Measurements from ENCODE around the gene RAPGEF4.

RAPGEF4 gene

GRCh38 chr2:172846551-172846950 lies 110.9 kb downstream of the RAPGEF4 start:
- Histone ChIP-seq H3K4me2 (ENCODE audit: insufficient read depth, low read length, poor library complexity, severe bottlenecking) (no peak overlapping the region), H3K9ac (ENCODE audit: low read depth, low read length, poor library complexity) (no peak overlapping the region), H3K27me3 (ENCODE audit: control insufficient read depth in 3 of 3, insufficient read depth in 3 of 3, low read depth in 1 of 3, low read length in 3 of 3) (no peaks in the 10 kb centered on the region), H3K27ac (replicated peaks; ENCODE audit: low read length) (no peak overlapping the region), H3K36me3 (replicated peaks in 1 of 2; ENCODE audit: control insufficient read depth in 2 of 2, insufficient read depth in 2 of 2, low read length in 2 of 2) (no peaks in the 10 kb centered on the region), H3K18ac (ENCODE audit: low read length) (no peak overlapping the region), H3K9me3 (replicated peaks in 1 of 2; ENCODE audit: control insufficient read depth in 2 of 2, insufficient read depth in 1 of 2, low read depth in 1 of 2, low read length in 2 of 2) (no peaks in the 10 kb centered on the region), H3K4ac (ENCODE audit: low read length) (no peak overlapping the region), H2AFZ (ENCODE audit: low read length) (no peak overlapping the region), H4K8ac (ENCODE audit: low read depth, low read length) (no peak overlapping the region), H2AK5ac (ENCODE audit: low read depth, low read length) (no peak overlapping the region), H2BK120ac (ENCODE audit: low read depth, low read length) (no peak overlapping the region), H3K23ac (ENCODE audit: low read depth, low read length, poor library complexity) (no peak overlapping the region), H2BK5ac (ENCODE audit: low read length) (no peak overlapping the region), H2BK12ac (ENCODE audit: low read length) (no peak overlapping the region), H4K91ac (ENCODE audit: low read depth, low read length, poor library complexity) (no peak overlapping the region), H3K4me3 (ENCODE audit: low read length in 2 of 2) (no peak overlapping the region), H3K79me1 (ENCODE audit: low read depth, low read length) (no peaks in the 10 kb centered on the region), H3K14ac (ENCODE audit: low read length) (no peak overlapping the region), H3K4me1 (ENCODE audit: control insufficient read depth in 2 of 2, insufficient read depth in 1 of 2, low read depth in 1 of 2, low read length in 2 of 2) (no peaks in the 10 kb centered on the region), H2BK15ac (ENCODE audit: low read length) (no peak overlapping the region)
- WGBS, 2 donors (ENCODE audit: extremely low coverage in 2 of 2, insufficient read length in 2 of 2, insufficient replicate concordance in 1 of 2) = no CpG with 5 or more reads among the region's 5 CpGs
- DNase-seq (ENCODE audit: low spot score) = no peak

GRCh38 chr2:172847188-172847587 lies 111.5 kb downstream of the RAPGEF4 start:
- no peaks in the 10 kb centered on the region for H3K36me3 ChIP-seq (replicated peaks in 1 of 2; ENCODE audit: control insufficient read depth in 2 of 2, insufficient read depth in 2 of 2, low read length in 2 of 2)
- H2BK15ac ChIP-seq (ENCODE audit: low read length) = no peak overlapping the region
- H2AFZ ChIP-seq (ENCODE audit: low read length) = no peak overlapping the region
- WGBS, 2 donors (ENCODE audit: extremely low coverage in 2 of 2, insufficient read length in 2 of 2, insufficient replicate concordance in 1 of 2) = no CpG with 5 or more reads among the region's 5 CpGs
- no peak overlapping the region for H2AK5ac ChIP-seq (ENCODE audit: low read depth, low read length)
- H3K4me1 ChIP-seq (ENCODE audit: control insufficient read depth in 2 of 2, insufficient read depth in 1 of 2, low read depth in 1 of 2, low read length in 2 of 2) = no peaks in the 10 kb centered on the region
- H4K8ac ChIP-seq (ENCODE audit: low read depth, low read length) = no peak overlapping the region
- no peak overlapping the region for H2BK5ac ChIP-seq (ENCODE audit: low read length)
- H3K4me3 ChIP-seq (ENCODE audit: low read length in 2 of 2) = no peak overlapping the region
- no peak overlapping the region for H3K23ac ChIP-seq (ENCODE audit: low read depth, low read length, poor library complexity)
- no peak overlapping the region for H3K27ac ChIP-seq (replicated peaks; ENCODE audit: low read length)
- H3K27me3 ChIP-seq (ENCODE audit: control insufficient read depth in 3 of 3, insufficient read depth in 3 of 3, low read depth in 1 of 3, low read length in 3 of 3) = no peaks in the 10 kb centered on the region
- no peak overlapping the region for H3K14ac ChIP-seq (ENCODE audit: low read length)
- no peaks in the 10 kb centered on the region for H3K79me1 ChIP-seq (ENCODE audit: low read depth, low read length)
- no peak overlapping the region for H3K18ac ChIP-seq (ENCODE audit: low read length)
- H3K4me2 ChIP-seq (ENCODE audit: insufficient read depth, low read length, poor library complexity, severe bottlenecking) = no peak overlapping the region
- no peak overlapping the region for H3K4ac ChIP-seq (ENCODE audit: low read length)
- DNase-seq (ENCODE audit: low spot score) = no peak
- no peaks in the 10 kb centered on the region for H3K9me3 ChIP-seq (replicated peaks in 1 of 2; ENCODE audit: control insufficient read depth in 2 of 2, insufficient read depth in 1 of 2, low read depth in 1 of 2, low read length in 2 of 2)
- H3K9ac ChIP-seq (ENCODE audit: low read depth, low read length, poor library complexity) = no peak overlapping the region
- no peak overlapping the region for H4K91ac ChIP-seq (ENCODE audit: low read depth, low read length, poor library complexity)
- no peak overlapping the region for H2BK12ac ChIP-seq (ENCODE audit: low read length)
- H2BK120ac ChIP-seq (ENCODE audit: low read depth, low read length) = no peak overlapping the region

GRCh38 chr2:172848519-172848918 lies 112.9 kb downstream of the RAPGEF4 start:
- no peaks in the 10 kb centered on the region for H3K4me1 ChIP-seq (ENCODE audit: control insufficient read depth in 2 of 2, insufficient read depth in 1 of 2, low read depth in 1 of 2, low read length in 2 of 2)
- H3K27me3 ChIP-seq (ENCODE audit: control insufficient read depth in 3 of 3, insufficient read depth in 3 of 3, low read depth in 1 of 3, low read length in 3 of 3) = no peaks in the 10 kb centered on the region
- H2BK15ac ChIP-seq (ENCODE audit: low read length) = no peak overlapping the region
- H3K9ac ChIP-seq (ENCODE audit: low read depth, low read length, poor library complexity) = no peak overlapping the region
- H2BK5ac ChIP-seq (ENCODE audit: low read length) = no peak overlapping the region
- H3K4ac ChIP-seq (ENCODE audit: low read length) = no peak overlapping the region
- no peak overlapping the region for H3K27ac ChIP-seq (replicated peaks; ENCODE audit: low read length)
- H2BK12ac ChIP-seq (ENCODE audit: low read length) = no peak overlapping the region
- no peaks in the 10 kb centered on the region for H3K79me1 ChIP-seq (ENCODE audit: low read depth, low read length)
- WGBS, 2 donors (ENCODE audit: extremely low coverage in 2 of 2, insufficient read length in 2 of 2, insufficient replicate concordance in 1 of 2) = no CpG with 5 or more reads among the region's 2 CpGs
- no peak overlapping the region for H2AFZ ChIP-seq (ENCODE audit: low read length)
- H3K23ac ChIP-seq (ENCODE audit: low read depth, low read length, poor library complexity) = no peak overlapping the region
- no peak overlapping the region for H4K8ac ChIP-seq (ENCODE audit: low read depth, low read length)
- H3K4me3 ChIP-seq (ENCODE audit: low read length in 2 of 2) = no peak overlapping the region
- H3K9me3 ChIP-seq (replicated peaks in 1 of 2; ENCODE audit: control insufficient read depth in 2 of 2, insufficient read depth in 1 of 2, low read depth in 1 of 2, low read length in 2 of 2) = peaks cover 0 to 1% of the 10 kb centered on the region in 2 donors
- H3K36me3 ChIP-seq (replicated peaks in 1 of 2; ENCODE audit: control insufficient read depth in 2 of 2, insufficient read depth in 2 of 2, low read length in 2 of 2) = no peaks in the 10 kb centered on the region
- H4K91ac ChIP-seq (ENCODE audit: low read depth, low read length, poor library complexity) = no peak overlapping the region
- no peak for DNase-seq (ENCODE audit: low spot score)
- H3K18ac ChIP-seq (ENCODE audit: low read length) = no peak overlapping the region
- no peak overlapping the region for H3K14ac ChIP-seq (ENCODE audit: low read length)
- no peak overlapping the region for H3K4me2 ChIP-seq (ENCODE audit: insufficient read depth, low read length, poor library complexity, severe bottlenecking)
- H2BK120ac ChIP-seq (ENCODE audit: low read depth, low read length) = no peak overlapping the region
- no peak overlapping the region for H2AK5ac ChIP-seq (ENCODE audit: low read depth, low read length)

- H3K36me3 ChIP-seq (replicated peaks in 1 of 2; ENCODE audit: control insufficient read depth in 2 of 2, insufficient read depth in 2 of 2, low read length in 2 of 2) = no peaks in the 10 kb centered on the region
- no peaks in the 10 kb centered on the region for H3K4me1 ChIP-seq (ENCODE audit: control insufficient read depth in 2 of 2, insufficient read depth in 1 of 2, low read depth in 1 of 2, low read length in 2 of 2)
- H3K79me1 ChIP-seq (ENCODE audit: low read depth, low read length) = no peaks in the 10 kb centered on the region
- no peak overlapping the region for H2BK15ac ChIP-seq (ENCODE audit: low read length)
- no peak overlapping the region for H3K4me3 ChIP-seq (ENCODE audit: low read length in 2 of 2)
- H3K23ac ChIP-seq (ENCODE audit: low read depth, low read length, poor library complexity) = no peak overlapping the region
- no peak overlapping the region for H3K4ac ChIP-seq (ENCODE audit: low read length)
- H3K9ac ChIP-seq (ENCODE audit: low read depth, low read length, poor library complexity) = no peak overlapping the region
- WGBS, 2 donors (ENCODE audit: extremely low coverage in 2 of 2, insufficient read length in 2 of 2, insufficient replicate concordance in 1 of 2) = no CpG with 5 or more reads among the region's 4 CpGs
- no peak overlapping the region for H2BK120ac ChIP-seq (ENCODE audit: low read depth, low read length)
- DNase-seq (ENCODE audit: low spot score) = no peak
- no peak overlapping the region for H2AFZ ChIP-seq (ENCODE audit: low read length)
- H3K18ac ChIP-seq (ENCODE audit: low read length) = no peak overlapping the region
- no peak overlapping the region for H2BK5ac ChIP-seq (ENCODE audit: low read length)
- no peak overlapping the region for H2AK5ac ChIP-seq (ENCODE audit: low read depth, low read length)
- H3K27ac ChIP-seq (replicated peaks; ENCODE audit: low read length) = no peak overlapping the region
- H2BK12ac ChIP-seq (ENCODE audit: low read length) = no peak overlapping the region
- H3K9me3 ChIP-seq (replicated peaks in 1 of 2; ENCODE audit: control insufficient read depth in 2 of 2, insufficient read depth in 1 of 2, low read depth in 1 of 2, low read length in 2 of 2) = peaks cover 0 to 1% of the 10 kb centered on the region in 2 donors
- H3K14ac ChIP-seq (ENCODE audit: low read length) = no peak overlapping the region
- no peak overlapping the region for H4K8ac ChIP-seq (ENCODE audit: low read depth, low read length)
- no peak overlapping the region for H3K4me2 ChIP-seq (ENCODE audit: insufficient read depth, low read length, poor library complexity, severe bottlenecking)
- H3K27me3 ChIP-seq (ENCODE audit: control insufficient read depth in 3 of 3, insufficient read depth in 3 of 3, low read depth in 1 of 3, low read length in 3 of 3) = no peaks in the 10 kb centered on the region
- no peak overlapping the region for H4K91ac ChIP-seq (ENCODE audit: low read depth, low read length, poor library complexity)
Observed at GRCh38 chr2:172849519-172850217, 114.0 kb downstream of the RAPGEF4 start.
